ENCODE results near the gene SLC12A8. TPM values are rescaled to one million over a fixed set of nuclear protein-coding genes. Genes with fewer than 3 reads are reported as not detected.

SLC12A8 gene
- total and polyA plus RNA-seq, 8 donors: 1.5 to 31.7 (median 12.3) TPM

DNA sequence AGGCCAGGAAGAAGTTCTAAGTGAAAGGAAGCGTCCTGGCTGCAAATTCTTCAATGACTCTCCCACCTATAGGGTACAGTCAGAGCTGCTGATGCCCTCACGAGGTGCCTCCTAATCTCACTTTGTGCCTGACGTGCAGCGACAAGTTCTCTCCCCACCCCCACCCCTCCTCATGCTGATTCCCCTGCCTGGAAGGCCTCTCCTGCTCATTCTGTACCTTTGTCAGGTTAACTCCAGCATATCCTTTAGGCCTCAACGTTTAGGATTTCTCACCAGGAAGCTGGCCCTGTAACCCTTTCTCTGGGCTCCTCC is 25.0 kb downstream of the SLC12A8 start:
- H3K4me1 ChIP-seq: peaks cover 0 to 14% (median 3%) of the 10 kb centered on the region in 4 donors
- intact Hi-C loops (cut with DNase I; ENCODE audit: low total_unique reads): no loop called here

GRCh38 chr3:125186800-125187598 is 25.5 kb downstream of the SLC12A8 start:
- H3K27me3 ChIP-seq: no peaks in the 10 kb centered on the region
- no peak overlapping the region for H3K4me3 ChIP-seq
- peaks cover 0 to 14% (median 3%) of the 10 kb centered on the region in 4 donors for H3K4me1 ChIP-seq
- no peak for DNase-seq
- 92 to 94% (median 93%) methylated on average over 8 to 20 of the region's 20 CpGs for WGBS, 5 donors
- intact Hi-C loops (cut with DNase I; ENCODE audit: low total_unique reads): no loop called here
- no peaks in the 10 kb centered on the region for H3K9me3 ChIP-seq
- no peak overlapping the region for H3K27ac ChIP-seq
- no peak for TF ChIP-seq EP300 (IDR thresholded peaks at IDR 0.05)
- no peak for TF ChIP-seq POLR2A (IDR thresholded peaks at IDR 0.05)
- no peak for TF ChIP-seq POLR2AphosphoS5 (IDR thresholded peaks at IDR 0.05)
- TF ChIP-seq, protein P1, sequence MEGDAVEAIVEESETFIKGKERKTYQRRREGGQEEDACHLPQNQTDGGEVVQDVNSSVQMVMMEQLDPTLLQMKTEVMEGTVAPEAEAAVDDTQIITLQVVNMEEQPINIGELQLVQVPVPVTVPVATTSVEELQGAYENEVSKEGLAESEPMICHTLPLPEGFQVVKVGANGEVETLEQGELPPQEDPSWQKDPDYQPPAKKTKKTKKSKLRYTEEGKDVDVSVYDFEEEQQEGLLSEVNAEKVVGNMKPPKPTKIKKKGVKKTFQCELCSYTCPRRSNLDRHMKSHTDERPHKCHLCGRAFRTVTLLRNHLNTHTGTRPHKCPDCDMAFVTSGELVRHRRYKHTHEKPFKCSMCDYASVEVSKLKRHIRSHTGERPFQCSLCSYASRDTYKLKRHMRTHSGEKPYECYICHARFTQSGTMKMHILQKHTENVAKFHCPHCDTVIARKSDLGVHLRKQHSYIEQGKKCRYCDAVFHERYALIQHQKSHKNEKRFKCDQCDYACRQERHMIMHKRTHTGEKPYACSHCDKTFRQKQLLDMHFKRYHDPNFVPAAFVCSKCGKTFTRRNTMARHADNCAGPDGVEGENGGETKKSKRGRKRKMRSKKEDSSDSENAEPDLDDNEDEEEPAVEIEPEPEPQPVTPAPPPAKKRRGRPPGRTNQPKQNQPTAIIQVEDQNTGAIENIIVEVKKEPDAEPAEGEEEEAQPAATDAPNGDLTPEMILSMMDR (IDR thresholded peaks at IDR 0.05): no peak
- H3K36me3 ChIP-seq: peaks cover 0 to 22% (median 16%) of the 10 kb centered on the region in 4 donors

More for the DNA sequence above, 25.0 kb downstream of the SLC12A8 start:
- no peak overlapping the region for H3K4me3 ChIP-seq
- no peaks in the 10 kb centered on the region for H3K9me3 ChIP-seq
- WGBS, 5 donors: 68 to 80% (median 72%) methylated on average over 4 to 5 of the region's 5 CpGs
- TF ChIP-seq EP300 (IDR thresholded peaks at IDR 0.05): no peak
- TF ChIP-seq, protein P1 (IDR thresholded peaks at IDR 0.05): no peak
- TF ChIP-seq POLR2AphosphoS5 (IDR thresholded peaks at IDR 0.05): no peak
- TF ChIP-seq POLR2A (IDR thresholded peaks at IDR 0.05): no peak
- H3K27ac ChIP-seq: no peak overlapping the region
- peaks cover 0 to 22% (median 16%) of the 10 kb centered on the region in 4 donors for H3K36me3 ChIP-seq
- DNase-seq: no peak
- H3K27me3 ChIP-seq: no peaks in the 10 kb centered on the region

DNA sequence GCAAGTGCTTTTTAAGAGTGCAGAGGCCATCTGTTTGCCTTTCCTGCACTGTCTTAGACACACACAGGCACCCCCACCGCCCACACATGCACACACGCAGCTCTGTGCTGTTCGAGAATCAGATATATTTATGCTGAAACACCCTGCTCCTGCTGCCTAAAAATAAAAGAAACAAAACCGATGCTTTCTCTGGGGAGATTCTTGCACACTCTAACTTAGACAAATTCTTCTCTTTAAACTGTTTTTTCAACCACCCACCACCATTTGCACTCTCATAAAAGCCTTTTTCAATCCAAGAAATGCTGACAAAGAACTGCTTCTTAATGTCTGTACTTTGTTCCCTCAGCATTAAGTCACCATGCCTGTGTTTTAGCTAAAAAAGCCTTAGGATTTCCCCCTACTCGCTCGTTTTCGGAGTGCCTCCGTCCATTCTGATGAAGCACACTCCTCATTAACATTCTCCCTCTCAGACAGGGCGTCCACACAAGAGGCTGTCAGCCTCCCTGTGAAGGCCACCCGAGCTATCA is 26.2 kb downstream of the SLC12A8 start:
- intact Hi-C loops (cut with DNase I; ENCODE audit: low total_unique reads): no loop called here
- Histone ChIP-seq H3K27ac (no peak overlapping the region), H3K36me3 (peaks cover 0 to 22% (median 16%) of the 10 kb centered on the region in 4 donors), H3K4me3 (no peak overlapping the region), H3K27me3 (no peaks in the 10 kb centered on the region), H3K9me3 (no peaks in the 10 kb centered on the region), H3K4me1 (peaks cover 0 to 14% (median 3%) of the 10 kb centered on the region in 4 donors)
- WGBS, 5 donors: 47 to 69% (median 63%) methylated on average over 10 of the region's 10 CpGs
- DNase-seq: peak in 1 of 2 donors; percentile 81
- TF ChIP-seq EP300 (IDR thresholded peaks at IDR 0.05) (no peak), POLR2AphosphoS5 (IDR thresholded peaks at IDR 0.05) (no peak), POLR2A (IDR thresholded peaks at IDR 0.05) (no peak)
- TF ChIP-seq, protein P1 (IDR thresholded peaks at IDR 0.05): no peak

GRCh38 chr3:125185805-125186204 is 26.7 kb downstream of the SLC12A8 start:
- H3K36me3 ChIP-seq: peaks cover 0 to 22% (median 16%) of the 10 kb centered on the region in 4 donors
- no peak for DNase-seq
- H3K9me3 ChIP-seq: no peaks in the 10 kb centered on the region
- H3K27ac ChIP-seq: no peak overlapping the region
- TF ChIP-seq POLR2AphosphoS5 (IDR thresholded peaks at IDR 0.05): no peak
- TF ChIP-seq EP300 (IDR thresholded peaks at IDR 0.05): no peak
- no peak for TF ChIP-seq POLR2A (IDR thresholded peaks at IDR 0.05)
- TF ChIP-seq, protein P1 (IDR thresholded peaks at IDR 0.05): no peak
- WGBS, 5 donors: 63 to 90% (median 79%) methylated on average over 3 of the region's 3 CpGs
- no peaks in the 10 kb centered on the region for H3K27me3 ChIP-seq
- intact Hi-C loops (cut with DNase I; ENCODE audit: low total_unique reads): no loop called here
- H3K4me1 ChIP-seq: peaks cover 0 to 14% (median 3%) of the 10 kb centered on the region in 4 donors
- H3K4me3 ChIP-seq: no peak overlapping the region

Measured in stomach (tissue), 9 donors.